ENCODE measurements around the gene KLF16.

- TF ChIP-seq CTCF (IDR thresholded peaks at IDR 0.05 in 2 of 3, conservative IDR thresholded peaks at IDR 0.05 in 1 of 3; ENCODE audit: insufficient read depth in 2 of 3, low read depth in 1 of 3, low read length in 3 of 3) (no peak), ZBTB5 (IDR thresholded peaks at IDR 0.05) (no peak)
Measured at GRCh38 chr19:1811472-1811894, 51.9 kb downstream of the KLF16 start.
